GM19240 (cell line): Measurements from ENCODE around the gene ADARB2.
"Not testable (repeated sequence)": the region's sequence is repeated elsewhere in the genome, so short reads cannot be mapped to it uniquely, and the experiment has no call there.

ENCODE experiments used
- DNase-seq: peaks from one replicate; pipeline ENCODE4 v3.0.0; 2011; ENCODE audit warnings: low spot score; ENCODE audit not compliant: insufficient read length

Gene ADARB2

GRCh38 chr10:1468811-1469210 is 268.5 kb downstream of the ADARB2 start:
- DNase-seq: no peak

GRCh38 chr10:1467334-1468076 is 269.8 kb downstream of the ADARB2 start:
- DNase-seq: no peak

- no peak for DNase-seq
Observed at GRCh38 chr10:1465993-1466764, 271.1 kb downstream of the ADARB2 start.

GRCh38 chr10:1465418-1465911 is 271.9 kb downstream of the ADARB2 start:
- DNase-seq: no peak

GRCh38 chr10:1464881-1465417 is 272.4 kb downstream of the ADARB2 start:
- no peak for DNase-seq

GRCh38 chr10:1463971-1464370 is 273.4 kb downstream of the ADARB2 start:
- DNase-seq: not testable (repeated sequence)

- no peak for DNase-seq
Observed at GRCh38 chr10:1462994-1463633, 274.2 kb downstream of the ADARB2 start.

- no peak for DNase-seq
Observed at GRCh38 chr10:1462521-1462920, 274.8 kb downstream of the ADARB2 start.

GRCh38 chr10:1462032-1462431 is 275.3 kb downstream of the ADARB2 start:
- no peak for DNase-seq

- no peak for DNase-seq
Observed at GRCh38 chr10:1461016-1461415, 276.3 kb downstream of the ADARB2 start.

GRCh38 chr10:1459664-1460063 is 277.7 kb downstream of the ADARB2 start:
- not testable (repeated sequence) for DNase-seq

- DNase-seq: no peak
Observed at GRCh38 chr10:1454951-1455350, 282.4 kb downstream of the ADARB2 start.

GRCh38 chr10:1454428-1454827 is 282.9 kb downstream of the ADARB2 start:
- peak; percentile 19 for DNase-seq

- DNase-seq: no peak
Observed at GRCh38 chr10:1452777-1453176, 284.5 kb downstream of the ADARB2 start.

- no peak for DNase-seq
Observed at GRCh38 chr10:1451941-1452340, 285.4 kb downstream of the ADARB2 start.

GRCh38 chr10:1451362-1451888 is 285.9 kb downstream of the ADARB2 start:
- no peak for DNase-seq

GRCh38 chr10:1449572-1450205 is 287.6 kb downstream of the ADARB2 start:
- DNase-seq: no peak

- no peak for DNase-seq
Observed at GRCh38 chr10:1449021-1449420, 288.3 kb downstream of the ADARB2 start.

GRCh38 chr10:1448252-1448930 is 288.9 kb downstream of the ADARB2 start:
- DNase-seq: no peak

GRCh38 chr10:1444826-1445225 is 292.5 kb downstream of the ADARB2 start:
- DNase-seq: no peak
